GM12878 (cell line): ENCODE measurements around the gene KRT7. TPM values are rescaled to one million over a fixed set of nuclear protein-coding genes. Genes with fewer than 3 reads are reported as not detected.

Source experiments
- ATAC-seq: fragments of 200-7000 bp; cut with Tn5 transposase; 3 replicates; pipeline ENCODE4 v1.9.1; 2020; ENCODE audit warnings: mild to moderate bottlenecking, moderate library complexity
- BruUV-seq: library from RNA; stranded (reverse); fragments of 400-500 nt; replicated peaks from 2 replicates; lab custom pipeline; 2021; lab: Mats Ljungman, UMichigan
- CTCF ChIA-PET: fragments of 300-600 bp; sonication (Branson Sonifier 250); formaldehyde crosslinking; extraction: SDS; loops from one replicate; lab custom pipeline; 2021; ENCODE audit warnings: inconsistent platforms; lab: Yijun Ruan, JAX
- POLR2A ChIA-PET: fragments of 350-600 bp; formaldehyde crosslinking; extraction: SDS; loops from one replicate; lab custom pipeline; 2021; ENCODE audit warnings: inconsistent platforms; lab: Charles Lee
- RAD21 ChIA-PET: fragments of 300-600 bp; sonication (Branson Sonifier 250); formaldehyde crosslinking; loops from one replicate; lab custom pipeline; 2023; ENCODE audit warnings: antibody characterized with exemption; ENCODE audit not compliant: unreplicated experiment; lab: Charles Lee
- SMC1A ChIA-PET: fragments of 300-600 bp; sonication (Branson Sonifier 250); formaldehyde crosslinking; loops from one replicate; lab custom pipeline; 2023; ENCODE audit not compliant: unreplicated experiment, uncharacterized antibody; lab: Charles Lee
- DNase-seq: peaks from one replicate; pipeline ENCODE4 v3.0.0-alpha.2; 2011; ENCODE audit warnings: low read depth, low spot score
- FAIRE-seq: peaks from 3 replicates; lab custom pipeline; 2011; peaks lifted over from hg19 to GRCh38; lab: Jason Lieb, UNC
- H2AFZ ChIP-seq: 2 replicates; pipeline ENCODE4 v1.6.0; 2011; ENCODE audit warnings: low read depth, low read length, control low read depth; ENCODE audit not compliant: control insufficient read depth
- H3K27ac ChIP-seq: 2 replicates; pipeline ENCODE4 v1.5.1; 2011; ENCODE audit warnings: control low read depth; ENCODE audit not compliant: control insufficient read depth, insufficient read depth
- H3K27me3 ChIP-seq, 2 experiments: replicated peaks in 1 of 2; 2 replicates each; pipeline versions ENCODE4 v1.6.0 to v1.6.1; 2011; ENCODE audit warnings: low read length in 1 of 2; ENCODE audit not compliant: control insufficient read depth in 2 of 2, insufficient read depth in 2 of 2
- H3K36me3 ChIP-seq, 2 experiments: 2 replicates each; pipeline ENCODE4 v1.5.1; 2011; ENCODE audit warnings: low read length in 1 of 2; ENCODE audit not compliant: control insufficient read depth in 2 of 2, insufficient read depth in 2 of 2
- H3K4me1 ChIP-seq: 2 replicates; pipeline ENCODE4 v1.6.1; 2011; ENCODE audit warnings: mild to moderate bottlenecking, low read length, moderate library complexity, mixed read lengths; ENCODE audit not compliant: control insufficient read depth, insufficient read depth
- H3K4me2 ChIP-seq: 2 replicates; pipeline ENCODE4 v1.6.0; 2011; ENCODE audit warnings: control low read depth; ENCODE audit not compliant: control insufficient read depth, insufficient read depth
- H3K4me3 ChIP-seq: fragments of 200-600 bp; sonication (generic); 2 replicates; pipeline ENCODE4 v1.5.1; 2016
- H3K79me2 ChIP-seq: 2 replicates; pipeline ENCODE4 v1.6.0; 2011; ENCODE audit warnings: low read length; ENCODE audit not compliant: control insufficient read depth, insufficient read depth
- H3K9ac ChIP-seq: 2 replicates; pipeline ENCODE4 v1.8.0; 2011; ENCODE audit warnings: low read length, control low read depth, mixed read lengths; ENCODE audit not compliant: control insufficient read depth, insufficient read depth
- H3K9me3 ChIP-seq: replicated peaks from 3 replicates; pipeline ENCODE4 v1.5.1; 2011; ENCODE audit warnings: mild to moderate bottlenecking, low read length; ENCODE audit not compliant: control insufficient read depth, insufficient read depth
- H4K20me1 ChIP-seq: 2 replicates; pipeline ENCODE4 v1.6.0; 2011; ENCODE audit not compliant: control insufficient read depth, insufficient read depth
- ETV6 ChIP-seq, 2 experiments: fragments of 450-650 bp in 1 of 2; IDR thresholded peaks in 1 of 2; conservative IDR thresholded peaks in 1 of 2; 2 replicates each; pipeline ENCODE4 v1.6.1; 2014; ENCODE audit warnings: antibody characterized with exemption in 1 of 2, borderline replicate concordance in 1 of 2, low read depth in 1 of 2, mild to moderate bottlenecking in 1 of 2, moderate library complexity in 1 of 2
- EZH2 ChIP-seq: IDR thresholded peaks from 2 replicates; pipeline ENCODE4 v1.6.1; 2012; ENCODE audit warnings: low read depth, mild to moderate bottlenecking, control low read depth, inconsistent platforms, low read length, borderline replicate concordance; ENCODE audit not compliant: control insufficient read depth
- NFYA ChIP-seq: IDR thresholded peaks from 2 replicates; pipeline ENCODE4 v1.6.1; 2011; ENCODE audit warnings: low read depth, mild to moderate bottlenecking, low read length, improper control_type of control experiment, borderline replicate concordance
- PML ChIP-seq: IDR thresholded peaks from 2 replicates; pipeline ENCODE4 v1.6.1; 2012; ENCODE audit warnings: low read length, inconsistent platforms
- SREBF1 ChIP-seq: IDR thresholded peaks from 2 replicates; pipeline ENCODE4 v1.6.1; 2012; ENCODE audit warnings: mild to moderate bottlenecking, low read length
- SRF ChIP-seq, 2 experiments: IDR thresholded peaks; 2 replicates each; pipeline ENCODE4 v1.6.1; 2011; ENCODE audit warnings: low read depth in 2 of 2, low read length in 2 of 2, mild to moderate bottlenecking in 1 of 2, moderate library complexity in 1 of 2
- TCF7 ChIP-seq: IDR thresholded peaks from 2 replicates; pipeline ENCODE4 v1.6.1; 2014; ENCODE audit warnings: antibody characterized with exemption, borderline replicate concordance
- WGBS: methylation state at CpG from one replicate; pipeline ENCODE4 v1.1.6; 2016; ENCODE audit warnings: low lambda C conversion rate; ENCODE audit not compliant: insufficient replicate concordance, insufficient coverage; ENCODE audit errors: missing lambda C conversion rate; 5-methylcytosine and 5-hydroxymethylcytosine counted together
- in situ Hi-C: fragments of 300-500 bp; cut with MboI; formaldehyde crosslinking; loops from 9 replicates; pipeline ENCODE4 v1.14.3; 2018; ENCODE audit warnings: mixed read lengths
- intact Hi-C: fragments of 100-400 bp; cut with micrococcal nuclease; formaldehyde crosslinking; loops from one replicate; pipeline ENCODE4 v1.14.2; 2022; ENCODE audit not compliant: unreplicated experiment
- polyA plus RNA-seq, 11 experiments: library from polyadenylated mRNA; depleted of rRNA in 4 of 11; unstranded in 6 of 11; stranded (reverse) in 5 of 11; fragments of >200 nt; fragmentation: Nextera tagmentation in 4 of 11; fragmentation: Illumina TruSeq in 1 of 11; extraction: Ambion mirVana in 4 of 11; extraction: Trizol in 1 of 11; gene quantifications; 1 replicate in 1 of 11; 2 replicates in 10 of 11; pipeline versions ENCODE4 v1.2.1 to v1.2.3, GENCODE V29; 2011 to 2016; ENCODE audit warnings: inconsistent platforms in 2 of 11, missing spikeins in 2 of 11, low read depth in 1 of 11
- total RNA-seq, 4 experiments: library from RNA; depleted of rRNA in 3 of 4; stranded (reverse); fragments of >200 nt in 3 of 4; fragmentation: Illumina TruSeq in 1 of 4; extraction: Trizol in 1 of 4; gene quantifications; 2 replicates each; pipeline versions ENCODE4 v1.2.1 to v1.2.3, GENCODE V29; 2013 to 2021
- TF ChIP-seq, protein P1 (sequence below): fragments of 450-650 bp; IDR thresholded peaks from 2 replicates; pipeline ENCODE4 v1.6.1; 2017; ENCODE audit warnings: antibody characterized with exemption, mild to moderate bottlenecking, moderate library complexity
- TF ChIP-seq, protein P2 (sequence below): fragments of 450-650 bp; IDR thresholded peaks from 2 replicates; pipeline ENCODE4 v1.6.1; 2017; ENCODE audit warnings: mild to moderate bottlenecking, moderate library complexity
- TF ChIP-seq, protein P3 (sequence below): fragments of 450-650 bp; IDR thresholded peaks from 2 replicates; pipeline ENCODE4 v1.6.1; 2016; ENCODE audit warnings: mild to moderate bottlenecking

The KRT7 gene
- total and polyA plus RNA-seq, 10 of the 15 experiments (the other 5 are each of a cell fraction or from before 2014, with no cell fraction given), result 0.90 to 18.7 (median 4.8) TPM

DNA sequence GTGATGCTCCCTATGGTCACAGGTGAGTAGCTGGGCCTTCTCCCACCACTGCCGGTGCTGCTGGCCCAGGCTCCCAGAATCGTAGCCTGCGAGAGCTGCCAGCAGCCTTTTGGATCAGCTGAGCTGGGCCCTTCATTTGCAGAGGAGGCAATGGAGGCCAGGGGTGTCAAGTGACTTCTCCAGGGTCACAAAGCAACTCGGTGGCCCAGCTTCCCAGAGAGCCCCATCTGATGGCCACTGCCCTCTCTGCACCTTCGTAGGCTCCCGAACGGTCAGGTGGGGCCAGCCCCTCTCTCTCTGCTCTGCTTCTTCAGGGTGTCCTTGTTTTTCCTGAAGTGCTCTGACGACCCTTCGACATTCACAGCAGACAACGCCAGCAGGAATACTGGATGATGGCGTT, 45.8 kb upstream of the KRT7 start (continued):
- TF ChIP-seq, protein P1, sequence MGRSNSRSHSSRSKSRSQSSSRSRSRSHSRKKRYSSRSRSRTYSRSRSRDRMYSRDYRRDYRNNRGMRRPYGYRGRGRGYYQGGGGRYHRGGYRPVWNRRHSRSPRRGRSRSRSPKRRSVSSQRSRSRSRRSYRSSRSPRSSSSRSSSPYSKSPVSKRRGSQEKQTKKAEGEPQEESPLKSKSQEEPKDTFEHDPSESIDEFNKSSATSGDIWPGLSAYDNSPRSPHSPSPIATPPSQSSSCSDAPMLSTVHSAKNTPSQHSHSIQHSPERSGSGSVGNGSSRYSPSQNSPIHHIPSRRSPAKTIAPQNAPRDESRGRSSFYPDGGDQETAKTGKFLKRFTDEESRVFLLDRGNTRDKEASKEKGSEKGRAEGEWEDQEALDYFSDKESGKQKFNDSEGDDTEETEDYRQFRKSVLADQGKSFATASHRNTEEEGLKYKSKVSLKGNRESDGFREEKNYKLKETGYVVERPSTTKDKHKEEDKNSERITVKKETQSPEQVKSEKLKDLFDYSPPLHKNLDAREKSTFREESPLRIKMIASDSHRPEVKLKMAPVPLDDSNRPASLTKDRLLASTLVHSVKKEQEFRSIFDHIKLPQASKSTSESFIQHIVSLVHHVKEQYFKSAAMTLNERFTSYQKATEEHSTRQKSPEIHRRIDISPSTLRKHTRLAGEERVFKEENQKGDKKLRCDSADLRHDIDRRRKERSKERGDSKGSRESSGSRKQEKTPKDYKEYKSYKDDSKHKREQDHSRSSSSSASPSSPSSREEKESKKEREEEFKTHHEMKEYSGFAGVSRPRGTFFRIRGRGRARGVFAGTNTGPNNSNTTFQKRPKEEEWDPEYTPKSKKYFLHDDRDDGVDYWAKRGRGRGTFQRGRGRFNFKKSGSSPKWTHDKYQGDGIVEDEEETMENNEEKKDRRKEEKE, result no peak
- TF ChIP-seq, protein P2, sequence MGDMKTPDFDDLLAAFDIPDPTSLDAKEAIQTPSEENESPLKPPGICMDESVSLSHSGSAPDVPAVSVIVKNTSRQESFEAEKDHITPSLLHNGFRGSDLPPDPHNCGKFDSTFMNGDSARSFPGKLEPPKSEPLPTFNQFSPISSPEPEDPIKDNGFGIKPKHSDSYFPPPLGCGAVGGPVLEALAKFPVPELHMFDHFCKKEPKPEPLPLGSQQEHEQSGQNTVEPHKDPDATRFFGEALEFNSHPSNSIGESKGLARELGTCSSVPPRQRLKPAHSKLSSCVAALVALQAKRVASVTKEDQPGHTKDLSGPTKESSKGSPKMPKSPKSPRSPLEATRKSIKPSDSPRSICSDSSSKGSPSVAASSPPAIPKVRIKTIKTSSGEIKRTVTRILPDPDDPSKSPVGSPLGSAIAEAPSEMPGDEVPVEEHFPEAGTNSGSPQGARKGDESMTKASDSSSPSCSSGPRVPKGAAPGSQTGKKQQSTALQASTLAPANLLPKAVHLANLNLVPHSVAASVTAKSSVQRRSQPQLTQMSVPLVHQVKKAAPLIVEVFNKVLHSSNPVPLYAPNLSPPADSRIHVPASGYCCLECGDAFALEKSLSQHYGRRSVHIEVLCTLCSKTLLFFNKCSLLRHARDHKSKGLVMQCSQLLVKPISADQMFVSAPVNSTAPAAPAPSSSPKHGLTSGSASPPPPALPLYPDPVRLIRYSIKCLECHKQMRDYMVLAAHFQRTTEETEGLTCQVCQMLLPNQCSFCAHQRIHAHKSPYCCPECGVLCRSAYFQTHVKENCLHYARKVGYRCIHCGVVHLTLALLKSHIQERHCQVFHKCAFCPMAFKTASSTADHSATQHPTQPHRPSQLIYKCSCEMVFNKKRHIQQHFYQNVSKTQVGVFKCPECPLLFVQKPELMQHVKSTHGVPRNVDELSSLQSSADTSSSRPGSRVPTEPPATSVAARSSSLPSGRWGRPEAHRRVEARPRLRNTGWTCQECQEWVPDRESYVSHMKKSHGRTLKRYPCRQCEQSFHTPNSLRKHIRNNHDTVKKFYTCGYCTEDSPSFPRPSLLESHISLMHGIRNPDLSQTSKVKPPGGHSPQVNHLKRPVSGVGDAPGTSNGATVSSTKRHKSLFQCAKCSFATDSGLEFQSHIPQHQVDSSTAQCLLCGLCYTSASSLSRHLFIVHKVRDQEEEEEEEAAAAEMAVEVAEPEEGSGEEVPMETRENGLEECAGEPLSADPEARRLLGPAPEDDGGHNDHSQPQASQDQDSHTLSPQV, result no peak
- TF ChIP-seq TCF7 (no peak), NFYA (no peak)
- TF ChIP-seq, all 136 proteins: peak for 0

GRCh38 chr12:52187640-52188039, 45.4 kb upstream of the KRT7 start:
- in situ Hi-C loops, result no loop called here
- ChIA-PET SMC1A (no interaction called here), POLR2A (no interaction called here), RAD21 (no interaction called here), CTCF (no interaction called here)
- no peak overlapping the region for H3K27ac ChIP-seq
- intact Hi-C loops, result no loop called here
- H2AFZ ChIP-seq, result no peak overlapping the region
- no peak overlapping the region for H3K4me3 ChIP-seq
- no peaks in the 10 kb centered on the region for H3K79me2 ChIP-seq
- no peak overlapping the region for H3K9ac ChIP-seq
- H3K9me3 ChIP-seq, result no peaks in the 10 kb centered on the region
- ATAC-seq, result no peak
- 37% methylated on average over 5 of the region's 5 CpGs for WGBS
- no TSS peak for BruUV-seq
- FAIRE-seq, result no peak
- no peak for DNase-seq
- H3K4me1 ChIP-seq, result no peaks in the 10 kb centered on the region
- TF ChIP-seq PML (no peak), SRF (IDR thresholded peaks at IDR 0.05; ENCODE audit: low read depth in 2 of 2, low read length in 2 of 2) (no peak), EZH2 (no peak), SREBF1 (no peak), ETV6 (conservative IDR thresholded peaks at IDR 0.05 in 1 of 2, IDR thresholded peaks at IDR 0.05 in 1 of 2; ENCODE audit: borderline replicate concordance in 1 of 2, low read depth in 1 of 2) (no peak)
- TF ChIP-seq, protein P3, sequence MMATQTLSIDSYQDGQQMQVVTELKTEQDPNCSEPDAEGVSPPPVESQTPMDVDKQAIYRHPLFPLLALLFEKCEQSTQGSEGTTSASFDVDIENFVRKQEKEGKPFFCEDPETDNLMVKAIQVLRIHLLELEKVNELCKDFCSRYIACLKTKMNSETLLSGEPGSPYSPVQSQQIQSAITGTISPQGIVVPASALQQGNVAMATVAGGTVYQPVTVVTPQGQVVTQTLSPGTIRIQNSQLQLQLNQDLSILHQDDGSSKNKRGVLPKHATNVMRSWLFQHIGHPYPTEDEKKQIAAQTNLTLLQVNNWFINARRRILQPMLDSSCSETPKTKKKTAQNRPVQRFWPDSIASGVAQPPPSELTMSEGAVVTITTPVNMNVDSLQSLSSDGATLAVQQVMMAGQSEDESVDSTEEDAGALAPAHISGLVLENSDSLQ, result no peak
- no peaks in the 10 kb centered on the region; a peak in 1 of 4 replicates for H3K27me3 ChIP-seq
- no peak overlapping the region for H3K4me2 ChIP-seq
- no peaks in the 10 kb centered on the region for H3K36me3 ChIP-seq
- H4K20me1 ChIP-seq, result no peaks in the 10 kb centered on the region
